GM06990 (cell line): ENCODE measurements around the gene TCN1.
"Not testable (repeated sequence)": the region's sequence is repeated elsewhere in the genome, so short reads cannot be mapped to it uniquely, and the experiment has no call there.

ENCODE experiments used
- DNase-seq: peaks from one replicate; pipeline ENCODE4 v3.0.0-alpha.2; 2011; ENCODE audit not compliant: insufficient read length; ENCODE audit errors: extremely low read depth
- H3K27me3 ChIP-seq: replicated peaks from 2 replicates; pipeline ENCODE4 v1.6.0; 2011; ENCODE audit warnings: low read length; ENCODE audit not compliant: control insufficient read depth, insufficient read depth
- H3K36me3 ChIP-seq: 2 replicates; pipeline ENCODE4 v1.5.1; 2011; ENCODE audit warnings: low read length; ENCODE audit not compliant: control insufficient read depth, insufficient read depth
- H3K4me3 ChIP-seq: replicated peaks from 2 replicates; pipeline ENCODE4 v1.5.1; 2011; ENCODE audit warnings: low read depth, mild to moderate bottlenecking, control low read depth, low read length
- TF ChIP-seq, protein P1 (sequence below): IDR thresholded peaks from 2 replicates; pipeline ENCODE4 v1.5.1; 2011; ENCODE audit warnings: low read length, control low read depth, mild to moderate bottlenecking, inconsistent platforms; ENCODE audit not compliant: insufficient read depth, poor library complexity, severe bottlenecking

Gene TCN1, protein sequence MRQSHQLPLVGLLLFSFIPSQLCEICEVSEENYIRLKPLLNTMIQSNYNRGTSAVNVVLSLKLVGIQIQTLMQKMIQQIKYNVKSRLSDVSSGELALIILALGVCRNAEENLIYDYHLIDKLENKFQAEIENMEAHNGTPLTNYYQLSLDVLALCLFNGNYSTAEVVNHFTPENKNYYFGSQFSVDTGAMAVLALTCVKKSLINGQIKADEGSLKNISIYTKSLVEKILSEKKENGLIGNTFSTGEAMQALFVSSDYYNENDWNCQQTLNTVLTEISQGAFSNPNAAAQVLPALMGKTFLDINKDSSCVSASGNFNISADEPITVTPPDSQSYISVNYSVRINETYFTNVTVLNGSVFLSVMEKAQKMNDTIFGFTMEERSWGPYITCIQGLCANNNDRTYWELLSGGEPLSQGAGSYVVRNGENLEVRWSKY

DNA sequence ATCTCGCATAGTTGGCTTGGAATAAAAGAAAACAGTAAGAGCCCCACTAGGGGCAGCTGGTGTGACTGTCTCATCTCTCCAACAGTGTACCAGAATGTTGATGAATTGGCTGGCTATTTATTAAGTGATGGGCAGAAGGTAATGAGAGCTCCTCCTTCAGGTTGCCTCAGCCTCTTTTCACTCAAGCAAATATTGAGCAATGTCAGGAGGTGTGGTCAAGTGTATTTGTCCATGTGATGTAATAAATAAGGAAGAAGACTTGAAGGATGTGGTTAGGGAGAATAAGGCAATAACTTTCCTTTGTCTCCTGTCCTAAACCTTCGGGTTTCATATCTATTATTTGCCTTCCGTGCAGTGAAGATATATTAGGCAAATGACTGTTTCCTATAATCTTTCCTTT lies at the start of gene TCN1:
TCN1 (minus strand) TSS at position 91 of the 400 bp plus-strand sequence; CDS start at position 74, 17 bp downstream.
- H3K4me3 ChIP-seq, result no peak within 1 kb of the TSS
- H3K27me3 ChIP-seq, result no peaks in the 10 kb centered on the region
- TF ChIP-seq, protein P1, sequence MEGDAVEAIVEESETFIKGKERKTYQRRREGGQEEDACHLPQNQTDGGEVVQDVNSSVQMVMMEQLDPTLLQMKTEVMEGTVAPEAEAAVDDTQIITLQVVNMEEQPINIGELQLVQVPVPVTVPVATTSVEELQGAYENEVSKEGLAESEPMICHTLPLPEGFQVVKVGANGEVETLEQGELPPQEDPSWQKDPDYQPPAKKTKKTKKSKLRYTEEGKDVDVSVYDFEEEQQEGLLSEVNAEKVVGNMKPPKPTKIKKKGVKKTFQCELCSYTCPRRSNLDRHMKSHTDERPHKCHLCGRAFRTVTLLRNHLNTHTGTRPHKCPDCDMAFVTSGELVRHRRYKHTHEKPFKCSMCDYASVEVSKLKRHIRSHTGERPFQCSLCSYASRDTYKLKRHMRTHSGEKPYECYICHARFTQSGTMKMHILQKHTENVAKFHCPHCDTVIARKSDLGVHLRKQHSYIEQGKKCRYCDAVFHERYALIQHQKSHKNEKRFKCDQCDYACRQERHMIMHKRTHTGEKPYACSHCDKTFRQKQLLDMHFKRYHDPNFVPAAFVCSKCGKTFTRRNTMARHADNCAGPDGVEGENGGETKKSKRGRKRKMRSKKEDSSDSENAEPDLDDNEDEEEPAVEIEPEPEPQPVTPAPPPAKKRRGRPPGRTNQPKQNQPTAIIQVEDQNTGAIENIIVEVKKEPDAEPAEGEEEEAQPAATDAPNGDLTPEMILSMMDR, result no peak
- no peaks in the 10 kb centered on the region for H3K36me3 ChIP-seq
- no peak for DNase-seq

DNA sequence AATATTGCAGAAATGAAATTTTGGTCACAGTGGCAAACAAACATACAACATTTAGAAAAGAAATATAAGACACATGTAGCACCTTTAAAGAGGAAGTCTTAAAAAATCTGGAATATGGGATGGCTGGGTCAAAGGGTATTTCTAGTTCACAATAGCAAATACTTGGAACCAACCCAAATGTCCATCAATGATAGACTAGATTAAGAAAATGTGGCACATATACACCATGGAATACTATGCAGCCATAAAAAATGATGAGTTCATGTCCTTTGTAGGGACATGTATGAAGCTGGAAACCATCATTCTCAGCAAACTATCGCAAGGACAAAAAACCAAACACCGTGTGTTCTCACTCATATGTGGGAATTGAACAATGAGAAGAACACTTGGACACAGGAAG lies 37.3 kb upstream of the TCN1 start:
- DNase-seq, H3K27me3 ChIP-seq, H3K4me3 ChIP-seq, H3K36me3 ChIP-seq: not testable (repeated sequence)

DNA sequence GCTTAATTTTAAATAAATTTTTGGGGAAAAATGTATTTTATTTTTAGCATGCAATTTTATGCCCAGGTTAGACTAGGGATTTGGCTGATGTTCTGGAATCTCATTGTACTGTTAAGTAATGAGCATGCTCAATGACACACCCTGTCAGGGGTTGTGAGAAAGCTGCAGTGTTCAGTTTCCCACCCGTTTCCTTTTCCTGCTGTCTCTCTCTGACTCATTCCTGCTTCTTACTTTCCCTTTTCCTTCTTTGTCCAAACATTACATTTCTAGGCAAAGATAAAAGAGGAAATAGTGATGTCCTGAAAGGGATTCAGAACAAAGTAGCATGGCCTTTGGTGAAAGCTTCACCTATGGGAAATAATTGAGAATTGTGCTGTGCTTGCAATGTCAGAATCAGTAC lies 35.0 kb upstream of the TCN1 start:
- DNase-seq, result no peak
- TF ChIP-seq, protein P1, result no peak
- Histone ChIP-seq H3K4me3 (no peak overlapping the region), H3K36me3 (no peaks in the 10 kb centered on the region), H3K27me3 (no peaks in the 10 kb centered on the region)

DNA sequence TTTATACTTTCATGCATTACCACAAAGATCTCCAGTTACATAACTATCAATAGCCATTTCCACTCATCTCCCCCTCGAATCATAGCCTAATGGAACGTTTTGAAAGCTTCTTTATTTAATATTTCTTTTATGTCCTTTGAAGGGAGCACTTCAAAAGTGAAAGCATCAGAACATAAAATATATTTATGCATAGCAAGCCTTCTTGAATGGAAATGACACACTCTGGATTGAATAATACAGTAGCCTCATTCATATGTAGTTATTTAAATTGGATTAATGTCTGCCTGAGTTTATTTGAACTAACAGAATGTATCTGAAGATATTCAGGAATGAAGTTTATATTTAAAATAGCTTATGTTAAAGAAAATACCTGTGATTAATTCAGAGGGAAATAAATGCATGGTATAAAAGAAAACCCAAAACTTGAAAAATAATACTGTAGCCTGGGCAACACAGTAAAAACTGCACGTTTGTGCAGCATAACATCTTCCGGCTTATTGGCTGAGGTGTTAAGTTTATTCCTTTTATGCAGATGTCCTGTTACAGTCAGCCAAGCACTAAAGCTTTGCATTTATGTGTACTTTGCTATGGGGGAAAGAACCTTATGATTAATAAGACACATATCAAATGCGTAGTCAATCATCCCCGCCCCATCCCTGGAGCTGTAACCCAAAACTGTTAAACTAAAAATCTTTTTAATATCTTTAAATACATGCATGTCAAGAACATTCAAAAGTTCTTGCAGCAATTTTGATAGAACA lies 34.3 kb upstream of the TCN1 start:
- TF ChIP-seq, protein P1, result no peak
- no peak for DNase-seq

DNA sequence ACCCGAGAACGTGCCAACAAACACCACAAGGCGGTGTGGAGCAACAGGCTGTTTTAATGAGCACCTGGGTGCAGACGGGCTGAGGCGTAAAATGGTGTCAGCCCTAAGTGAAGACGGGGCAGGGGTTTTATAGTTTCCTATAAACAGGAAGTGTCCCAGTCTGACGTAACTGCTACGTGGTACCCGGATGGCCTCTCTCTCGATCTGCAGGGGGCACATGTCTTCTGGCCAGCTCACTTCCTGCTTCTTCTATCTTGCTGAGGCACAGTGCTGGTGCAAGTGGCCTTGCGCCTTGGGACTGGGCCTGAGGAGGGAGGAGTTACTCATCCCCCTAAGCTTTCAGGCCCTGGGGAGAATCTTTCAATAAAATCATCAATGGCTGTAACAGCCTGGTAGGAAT lies 33.2 kb upstream of the TCN1 start:
- TF ChIP-seq, protein P1, result no peak
- Histone ChIP-seq H3K27me3 (no peaks in the 10 kb centered on the region), H3K4me3 (no peak overlapping the region), H3K36me3 (no peaks in the 10 kb centered on the region)
- no peak for DNase-seq

More for the DNA sequence above, 34.3 kb upstream of the TCN1 start:
- no peaks in the 10 kb centered on the region for H3K27me3 ChIP-seq
- H3K4me3 ChIP-seq, result no peak overlapping the region
- no peaks in the 10 kb centered on the region for H3K36me3 ChIP-seq

DNA sequence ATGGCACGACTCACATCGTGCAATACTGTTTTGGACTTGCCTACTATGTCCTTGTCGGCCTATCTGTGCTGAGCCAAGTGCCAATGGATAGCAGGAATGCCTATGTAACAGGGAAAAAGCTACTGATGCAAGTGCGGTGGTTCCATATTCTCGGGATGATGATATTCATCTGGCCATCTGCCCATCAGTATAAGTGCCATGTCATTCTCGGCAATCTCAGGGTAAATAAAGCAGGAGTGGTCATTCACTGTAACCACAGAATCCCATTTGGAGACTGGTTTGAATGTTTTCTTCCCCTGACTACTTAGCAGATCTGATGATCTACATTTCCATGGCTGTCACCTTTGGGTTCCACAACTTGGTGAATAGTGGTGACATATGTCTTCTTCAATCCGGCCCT lies 32.4 kb upstream of the TCN1 start:
- no peaks in the 10 kb centered on the region for H3K27me3 ChIP-seq
- TF ChIP-seq, protein P1, result no peak
- H3K4me3 ChIP-seq, result no peak overlapping the region
- DNase-seq, result no peak
- no peaks in the 10 kb centered on the region for H3K36me3 ChIP-seq
